Psoas muscle (tissue), 7 donors: ENCODE data around the gene PIP4K2C. TPM values are rescaled to one million over a fixed set of nuclear protein-coding genes. Genes with fewer than 3 reads are reported as not detected.

Source experiments
- polyA plus RNA-seq, 3 donors: library from polyadenylated mRNA; stranded (reverse); fragments of 200-250 nt; gene quantifications; one replicate each; pipeline ENCODE4 v1.2.3, GENCODE V29; 2013
- total RNA-seq, 4 donors: library from RNA; stranded (reverse); fragmentation: NEBNext Ultra II Directional in 2 of 4; extraction: Animal tissue kit (Norgen Biotek cat#: 25700) in 2 of 4; gene quantifications; one replicate each; pipeline versions ENCODE4 v1.2.1 to v1.2.4, GENCODE V29; 2021 to 2023
- donor health status: healthy with polysubstance abuse.
- donor health status: DM: no; HTN: no; CAD: no; lungs with moderate emphysema.
- donor health status: Bipolar disorder and iron deficiency.
- donor health status: healthy.
- donor health status: DM: no; HTN: no; CAD: no.
- donor health status: DM: no; HTN: no; CAD: no.
- donor health status: DM: yes; HTN: yes; CAD: no.

The PIP4K2C gene
- total and polyA plus RNA-seq, 7 donors: 7.7 to 16.4 (median 10.1) TPM

Other genes starting within 250 kb of the PIP4K2C start
- gene R3HDM2, start 160.1 kb upstream of the PIP4K2C start, total RNA-seq: 10 to 100 TPM; 41.4 to 64.9 (median 45.0) TPM
- gene R3HDM2, start 160.1 kb upstream of the PIP4K2C start, polyA plus RNA-seq: 10 to 100 TPM; 12.1 to 22.6 (median 20.9) TPM
- gene INHBC, start 156.4 kb upstream of the PIP4K2C start, total RNA-seq: under 1 TPM in 2 of 4 donors, not detected in 2; 0.18 to 0.21 TPM
- gene INHBC, start 156.4 kb upstream of the PIP4K2C start, polyA plus RNA-seq: under 1 TPM in 1 of 3 donors, not detected in 2; 0.05 TPM
- gene INHBE, start 135.9 kb upstream of the PIP4K2C start, total RNA-seq: 1 to 10 TPM in 2 of 4 donors, under 1 TPM in 2; 0.23 to 6.8 (median 2.1) TPM
- gene INHBE, start 135.9 kb upstream of the PIP4K2C start, polyA plus RNA-seq: 1 to 10 TPM in 1 of 3 donors, under 1 TPM in 2; 0.18 to 1.4 (median 0.18) TPM
- under 1 TPM in 3 of 4 donors, not detected in 1; 0.07 to 0.86 (median 0.61) TPM for gene GLI1, start 131.4 kb upstream of the PIP4K2C start, total RNA-seq
- gene GLI1, start 131.4 kb upstream of the PIP4K2C start, polyA plus RNA-seq: under 1 TPM; 0.21 to 0.34 (median 0.23) TPM
- 1 to 10 TPM; 1.3 to 5.4 (median 4.1) TPM for gene ARHGAP9, start 111.3 kb upstream of the PIP4K2C start, total RNA-seq
- gene ARHGAP9, start 111.3 kb upstream of the PIP4K2C start, polyA plus RNA-seq: 1 to 10 TPM in 2 of 3 donors, under 1 TPM in 1; 0.91 to 2.0 (median 1.4) TPM
- gene MARS1, start 103.1 kb upstream of the PIP4K2C start, total RNA-seq: 10 to 100 TPM; 68.6 to 88.0 (median 83.7) TPM
- gene MARS1, start 103.1 kb upstream of the PIP4K2C start, polyA plus RNA-seq: 10 to 100 TPM; 41.2 to 97.4 (median 77.7) TPM
- 10 to 100 TPM; 11.1 to 59.5 (median 19.6) TPM for gene DDIT3, start 70.7 kb upstream of the PIP4K2C start, total RNA-seq
- gene DDIT3, start 70.7 kb upstream of the PIP4K2C start, polyA plus RNA-seq: 100 to 1,000 TPM in 1 of 3 donors, 10 to 100 TPM in 2; 62.5 to 224 (median 68.9) TPM
- 10 to 100 TPM; 29.5 to 52.9 (median 39.5) TPM for gene MBD6, start 68.4 kb upstream of the PIP4K2C start, total RNA-seq
- gene MBD6, start 68.4 kb upstream of the PIP4K2C start, polyA plus RNA-seq: 10 to 100 TPM; 11.6 to 18.4 (median 17.5) TPM
- 100 to 1,000 TPM in 2 of 4 donors, 10 to 100 TPM in 2; 91.0 to 128 (median 103) TPM for gene DCTN2, start 44.0 kb upstream of the PIP4K2C start, total RNA-seq
- gene DCTN2, start 44.0 kb upstream of the PIP4K2C start, polyA plus RNA-seq: 100 to 1,000 TPM; 107 to 165 (median 123) TPM
- under 1 TPM in 3 of 4 donors, not detected in 1; 0.04 to 0.21 (median 0.14) TPM for gene KIF5A, start 41.1 kb upstream of the PIP4K2C start, total RNA-seq
- gene KIF5A, start 41.1 kb upstream of the PIP4K2C start, polyA plus RNA-seq: under 1 TPM; 0.01 to 0.18 (median 0.04) TPM
- 1 to 10 TPM; 3.5 to 9.1 (median 4.2) TPM for gene DTX3, start 13.6 kb downstream of the PIP4K2C start, total RNA-seq
- gene DTX3, start 13.6 kb downstream of the PIP4K2C start, polyA plus RNA-seq: 1 to 10 TPM; 4.4 to 5.2 (median 4.5) TPM
- gene ARHGEF25, start 20.2 kb downstream of the PIP4K2C start, total RNA-seq: 1 to 10 TPM; 2.9 to 9.2 (median 3.5) TPM
- gene ARHGEF25, start 20.2 kb downstream of the PIP4K2C start, polyA plus RNA-seq: 1 to 10 TPM; 3.2 to 4.5 (median 4.2) TPM
- gene B4GALNT1, start 42.0 kb downstream of the PIP4K2C start, total RNA-seq: 10 to 100 TPM in 3 of 4 donors, 1 to 10 TPM in 1; 9.1 to 26.6 (median 12.1) TPM
- gene B4GALNT1, start 42.0 kb downstream of the PIP4K2C start, polyA plus RNA-seq: 10 to 100 TPM in 1 of 3 donors, 1 to 10 TPM in 2; 8.2 to 46.7 (median 8.8) TPM
- gene OS9, start 102.9 kb downstream of the PIP4K2C start, total RNA-seq: 10 to 100 TPM; 56.6 to 64.4 (median 61.5) TPM
- gene OS9, start 102.9 kb downstream of the PIP4K2C start, polyA plus RNA-seq: 10 to 100 TPM; 53.0 to 76.4 (median 74.6) TPM
- 1 to 10 TPM; 3.5 to 9.6 (median 5.8) TPM for gene AGAP2, start 147.6 kb downstream of the PIP4K2C start, total RNA-seq
- gene AGAP2, start 147.6 kb downstream of the PIP4K2C start, polyA plus RNA-seq: 1 to 10 TPM; 2.5 to 3.9 (median 2.9) TPM
- gene TSPAN31, start 153.8 kb downstream of the PIP4K2C start, total RNA-seq: 10 to 100 TPM; 14.6 to 21.0 (median 18.8) TPM
- gene TSPAN31, start 153.8 kb downstream of the PIP4K2C start, polyA plus RNA-seq: 10 to 100 TPM; 16.8 to 31.2 (median 23.2) TPM
- gene CDK4, start 161.1 kb downstream of the PIP4K2C start, total RNA-seq: 10 to 100 TPM; 38.0 to 74.1 (median 53.6) TPM
- gene CDK4, start 161.1 kb downstream of the PIP4K2C start, polyA plus RNA-seq: 100 to 1,000 TPM in 1 of 3 donors, 10 to 100 TPM in 2; 52.8 to 105 (median 56.6) TPM
- gene MARCHF9, start 163.9 kb downstream of the PIP4K2C start, total RNA-seq: 1 to 10 TPM; 7.8 to 9.4 (median 8.8) TPM
- 1 to 10 TPM; 5.7 to 8.8 (median 7.2) TPM for gene MARCHF9, start 163.9 kb downstream of the PIP4K2C start, polyA plus RNA-seq
- gene CYP27B1, start 175.9 kb downstream of the PIP4K2C start, total RNA-seq: under 1 TPM in 3 of 4 donors, not detected in 1; 0.42 to 0.54 (median 0.50) TPM
- under 1 TPM in 2 of 3 donors, not detected in 1; 0.06 to 0.10 TPM for gene CYP27B1, start 175.9 kb downstream of the PIP4K2C start, polyA plus RNA-seq
- 10 to 100 TPM; 24.3 to 56.5 (median 30.4) TPM for gene METTL1, start 180.9 kb downstream of the PIP4K2C start, total RNA-seq
- 10 to 100 TPM; 18.8 to 80.9 (median 19.0) TPM for gene METTL1, start 180.9 kb downstream of the PIP4K2C start, polyA plus RNA-seq
- 1 to 10 TPM in 3 of 4 donors, under 1 TPM in 1; 0.89 to 1.9 (median 1.4) TPM for gene EEF1AKMT3, start 181.4 kb downstream of the PIP4K2C start, total RNA-seq
- gene EEF1AKMT3, start 181.4 kb downstream of the PIP4K2C start, polyA plus RNA-seq: 1 to 10 TPM in 1 of 3 donors, under 1 TPM in 2; 0.62 to 2.0 (median 0.66) TPM
- gene TSFM, start 191.6 kb downstream of the PIP4K2C start, total RNA-seq: 10 to 100 TPM; 31.5 to 52.8 (median 50.2) TPM
- gene TSFM, start 191.6 kb downstream of the PIP4K2C start, polyA plus RNA-seq: 10 to 100 TPM; 39.5 to 74.3 (median 59.2) TPM
- gene AVIL, start 227.5 kb downstream of the PIP4K2C start, total RNA-seq: 1 to 10 TPM; 1.9 to 7.5 (median 4.7) TPM
- 1 to 10 TPM in 2 of 3 donors, under 1 TPM in 1; 0.94 to 4.6 (median 1.8) TPM for gene AVIL, start 227.5 kb downstream of the PIP4K2C start, polyA plus RNA-seq